Activated naive CD4-positive, alpha-beta T cell (primary cell): Measurements from ENCODE around the gene DNAJC15.
"Not testable (repeated sequence)": the region's sequence is repeated elsewhere in the genome, so short reads cannot be mapped to it uniquely, and the experiment has no call there.

Experiments
- DNase-seq, 4 experiments: peaks; one replicate each; lab custom pipeline; 2025; lab: John Stamatoyannopoulos, UW

DNAJC15 gene

GRCh38 chr13:43005460-43006236 is 17.7 kb upstream of the DNAJC15 start:
- no peak for DNase-seq

- no peak for DNase-seq
Measured at GRCh38 chr13:43006893-43007631, 16.3 kb upstream of the DNAJC15 start.

DNA sequence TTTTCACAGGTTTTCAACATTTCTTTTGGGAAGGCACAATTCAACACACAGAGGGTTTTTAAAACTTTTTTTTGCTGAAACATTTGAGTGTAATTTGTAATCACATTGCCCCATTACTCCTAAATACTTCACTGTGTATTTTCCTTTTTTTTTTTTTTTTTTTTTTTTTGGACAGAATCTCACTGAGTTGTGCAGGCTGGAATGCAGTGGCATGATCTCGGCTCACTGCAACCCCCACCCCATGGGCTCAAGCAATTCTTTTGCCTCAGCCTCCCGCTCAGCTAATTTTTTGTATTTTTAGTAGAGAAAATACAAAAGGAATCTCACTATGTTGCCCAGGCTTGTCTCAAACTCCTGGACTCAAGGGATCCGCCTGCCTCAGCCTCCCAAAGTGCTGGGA is 14.8 kb upstream of the DNAJC15 start:
- DNase-seq: no peak

DNA sequence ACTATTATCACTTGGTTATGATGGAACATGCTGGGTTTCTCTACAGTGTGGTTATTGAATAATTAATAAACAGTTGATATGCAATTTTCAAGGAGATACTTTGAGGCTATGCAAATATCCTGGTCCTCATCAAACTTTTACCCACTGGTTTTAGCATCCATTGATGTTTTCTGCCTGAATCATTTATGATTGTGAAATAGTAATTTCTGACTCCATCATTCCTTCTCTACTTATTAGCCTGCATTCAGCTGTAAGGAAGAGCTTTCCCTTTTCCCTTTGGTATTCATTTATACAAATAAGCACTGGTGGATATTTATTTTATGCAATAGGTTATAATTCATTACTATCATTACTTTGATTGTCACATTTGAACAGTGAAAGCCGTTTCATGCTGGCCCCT is 13.9 kb upstream of the DNAJC15 start:
- DNase-seq: no peak

- DNase-seq: no peak
Measured at GRCh38 chr13:43014162-43014561, 9.2 kb upstream of the DNAJC15 start.

DNA sequence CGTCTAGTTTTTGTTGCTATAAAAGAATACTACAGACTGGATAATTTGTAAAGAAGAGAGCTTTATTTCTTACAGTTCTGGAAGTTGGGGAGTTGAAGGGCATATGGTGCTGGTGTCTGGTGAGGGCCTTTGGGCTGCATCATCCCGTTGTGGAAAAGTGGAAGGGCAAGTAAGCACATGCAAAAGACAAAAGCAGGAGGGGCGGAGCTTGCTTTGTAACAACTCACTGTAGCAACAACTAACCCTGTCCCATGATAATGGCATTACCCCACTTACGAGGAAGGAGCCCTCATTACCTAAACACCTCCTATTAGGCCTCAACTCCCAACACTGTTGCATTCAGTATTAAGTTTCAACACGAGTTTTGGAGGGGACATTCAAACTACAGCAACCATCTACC is 7.2 kb upstream of the DNAJC15 start:
- no peak for DNase-seq

DNA sequence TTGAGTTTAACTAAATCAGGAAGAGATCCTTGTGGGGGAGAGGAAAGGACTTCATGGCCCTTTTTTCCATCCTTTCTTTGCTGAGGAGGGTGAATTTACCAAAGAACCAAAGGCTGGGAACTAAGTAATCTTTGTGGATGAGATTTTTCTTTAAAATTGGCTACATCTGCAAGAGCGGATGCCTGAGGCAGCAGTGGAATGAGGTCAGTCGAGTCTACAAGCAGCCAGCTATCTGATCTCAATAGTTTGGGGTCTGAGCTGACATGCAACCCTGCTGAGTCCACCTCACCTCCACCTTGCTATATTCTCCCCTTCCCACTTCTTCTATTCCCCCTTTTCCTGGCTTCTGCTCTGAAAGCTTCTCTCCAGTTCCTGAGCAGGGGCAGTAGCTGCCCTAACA is 3.6 kb upstream of the DNAJC15 start:
- DNase-seq: no peak

- no peak for DNase-seq
Measured at GRCh38 chr13:43020794-43021193, 2.6 kb upstream of the DNAJC15 start.

GRCh38 chr13:43021926-43022670 is 1.3 kb upstream of the DNAJC15 start:
- no peak for DNase-seq

DNA sequence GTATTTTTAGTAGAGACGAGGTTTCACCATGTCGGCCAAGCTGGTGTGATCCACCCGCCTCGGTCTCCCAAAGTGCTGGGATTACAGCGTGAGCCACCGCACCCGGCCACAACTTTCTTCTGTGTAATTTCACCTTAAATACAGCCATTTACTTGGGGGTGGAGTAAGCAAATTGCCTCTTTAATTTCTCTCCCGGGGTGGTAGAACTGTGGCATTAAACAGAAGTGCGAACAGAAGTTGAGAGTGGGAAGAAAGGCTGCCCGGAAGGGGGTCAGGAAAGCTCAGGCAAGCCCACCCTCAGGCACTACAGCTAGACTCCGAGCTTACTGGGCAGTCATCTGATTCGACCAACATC is 475 bp upstream of the DNAJC15 start:
- no peak for DNase-seq

- DNase-seq: no peak
Measured at GRCh38 chr13:43026262-43026661, 2.9 kb downstream of the DNAJC15 start.

GRCh38 chr13:43030548-43030947 is 7.2 kb downstream of the DNAJC15 start:
- DNase-seq: no peak

- DNase-seq: no peak
Measured at GRCh38 chr13:43031881-43032280, 8.5 kb downstream of the DNAJC15 start.

GRCh38 chr13:43033038-43033437 is 9.7 kb downstream of the DNAJC15 start:
- no peak for DNase-seq

DNA sequence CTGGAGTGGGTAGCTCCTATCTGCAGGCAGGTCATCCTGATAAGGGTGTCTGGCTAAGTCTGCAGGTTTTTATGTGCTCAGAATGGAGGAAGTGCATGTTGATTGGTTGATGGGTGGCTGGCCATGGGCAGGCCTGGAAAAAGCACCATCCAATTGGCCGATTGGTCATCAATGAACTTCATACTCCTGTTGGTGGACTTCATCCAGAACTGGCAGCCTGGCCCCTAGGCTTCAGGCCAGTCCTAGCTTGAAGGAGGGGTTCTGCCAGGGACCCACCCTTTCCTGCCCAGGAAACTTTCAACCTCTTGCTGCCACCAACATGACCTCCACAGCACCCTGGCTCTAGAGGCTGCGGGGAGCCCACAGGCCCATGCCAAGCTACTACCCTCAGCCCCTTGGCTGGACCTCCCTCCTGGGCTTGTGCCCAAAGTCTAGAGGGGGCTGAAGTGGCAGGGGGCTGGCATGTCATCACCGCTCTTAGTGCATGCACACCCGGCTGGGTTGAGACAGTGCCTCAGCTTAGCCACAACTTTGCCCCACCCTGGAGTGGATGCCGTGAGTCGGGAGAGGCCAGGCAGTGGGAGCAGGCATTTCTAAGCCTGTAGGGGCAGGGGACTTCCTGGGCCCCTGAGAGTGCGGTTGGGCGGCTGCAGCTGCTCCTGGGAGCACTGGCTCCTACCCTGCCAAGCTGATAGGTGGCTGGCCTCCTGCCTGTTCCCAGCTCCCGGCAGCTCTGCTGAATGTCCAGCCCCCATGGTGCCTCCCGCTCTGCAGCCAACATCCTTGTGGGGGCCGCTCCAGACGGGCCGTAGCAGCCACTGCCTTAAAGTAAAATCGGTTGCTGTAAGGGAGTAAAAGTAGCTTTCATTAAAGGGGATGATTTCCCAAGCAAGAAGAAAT is 13.2 kb downstream of the DNAJC15 start:
- DNase-seq: no peak

DNA sequence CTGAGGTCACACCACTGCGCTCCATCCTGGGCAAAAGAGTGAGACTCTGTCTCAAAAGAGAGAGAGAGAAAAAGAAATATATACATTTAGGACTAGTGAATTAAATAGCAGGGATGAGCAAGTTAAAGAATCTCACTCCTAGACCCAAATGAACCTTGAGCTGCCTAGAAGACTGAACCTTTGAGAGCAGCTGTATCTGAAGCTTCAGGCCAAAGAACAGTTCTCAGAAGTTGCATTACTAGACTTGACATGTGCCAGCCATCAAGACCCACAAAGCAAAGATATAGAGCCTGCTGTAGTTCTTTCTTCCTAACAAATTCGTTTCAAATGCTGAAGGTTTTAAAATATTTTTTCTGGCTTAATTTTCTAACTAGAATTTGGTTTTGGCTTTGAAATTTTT is 16.6 kb downstream of the DNAJC15 start:
- no peak for DNase-seq

DNA sequence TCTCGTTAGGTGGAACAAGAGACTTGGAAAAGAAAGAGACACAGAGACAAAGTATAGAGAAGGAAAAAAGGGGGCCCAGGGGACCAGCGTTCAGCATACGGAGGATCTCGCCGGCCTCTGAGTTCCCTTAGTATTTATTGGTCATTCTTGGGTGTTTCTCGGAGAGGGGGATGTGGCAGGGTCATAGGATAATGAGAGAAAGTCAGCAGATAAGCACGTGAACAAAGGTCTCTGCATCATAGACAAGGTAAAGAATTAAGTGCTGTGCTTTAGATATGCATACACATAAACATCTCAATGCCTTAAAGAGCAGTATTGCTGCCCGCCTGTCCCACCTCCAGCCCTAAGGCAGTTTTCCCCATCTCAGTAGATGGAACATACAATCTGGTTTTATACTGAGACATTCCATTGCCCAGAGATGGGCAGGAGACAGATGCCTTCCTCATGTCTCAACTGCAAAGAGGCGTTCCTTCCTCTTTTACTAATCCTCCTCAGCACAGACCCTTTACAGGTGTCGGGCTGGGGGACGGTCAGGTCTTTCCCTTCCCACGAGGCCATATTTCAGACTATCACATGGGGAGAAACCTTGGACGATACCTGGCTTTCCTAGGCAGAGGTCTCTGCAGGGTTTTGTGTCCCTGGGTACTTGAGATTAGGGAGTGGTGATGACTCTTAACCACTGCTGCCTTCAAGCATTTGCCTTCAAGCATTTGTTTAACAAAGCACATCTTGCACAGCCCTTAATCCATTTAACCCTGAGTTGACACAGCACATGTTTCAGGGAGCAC is 17.4 kb downstream of the DNAJC15 start:
- not testable (repeated sequence) for DNase-seq

DNA sequence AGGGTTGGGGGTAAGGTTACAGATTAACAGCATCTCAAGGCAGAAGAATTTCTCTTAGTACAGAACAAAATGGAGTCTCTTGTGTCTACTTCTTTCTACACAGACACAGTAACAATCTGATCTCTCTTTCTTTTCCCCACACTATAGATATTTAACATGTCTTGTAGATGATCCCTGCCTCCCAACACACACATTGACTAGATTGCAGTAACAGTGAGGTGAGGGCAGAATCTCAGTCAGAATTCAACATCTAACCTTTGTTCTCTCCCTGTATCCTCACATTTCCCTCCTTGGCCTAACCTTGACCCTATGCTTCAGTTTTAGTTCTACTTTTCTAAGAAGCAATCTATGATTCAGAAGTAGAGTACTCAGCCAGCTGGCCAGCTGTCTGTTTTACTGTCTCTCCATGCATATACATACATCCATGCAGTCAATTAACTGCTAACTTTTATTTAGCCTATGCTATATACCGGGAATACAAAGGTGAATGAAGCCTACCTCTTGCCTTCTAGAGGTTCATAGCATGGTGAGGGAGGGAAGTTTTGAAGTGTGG is 18.1 kb downstream of the DNAJC15 start:
- no peak for DNase-seq

DNA sequence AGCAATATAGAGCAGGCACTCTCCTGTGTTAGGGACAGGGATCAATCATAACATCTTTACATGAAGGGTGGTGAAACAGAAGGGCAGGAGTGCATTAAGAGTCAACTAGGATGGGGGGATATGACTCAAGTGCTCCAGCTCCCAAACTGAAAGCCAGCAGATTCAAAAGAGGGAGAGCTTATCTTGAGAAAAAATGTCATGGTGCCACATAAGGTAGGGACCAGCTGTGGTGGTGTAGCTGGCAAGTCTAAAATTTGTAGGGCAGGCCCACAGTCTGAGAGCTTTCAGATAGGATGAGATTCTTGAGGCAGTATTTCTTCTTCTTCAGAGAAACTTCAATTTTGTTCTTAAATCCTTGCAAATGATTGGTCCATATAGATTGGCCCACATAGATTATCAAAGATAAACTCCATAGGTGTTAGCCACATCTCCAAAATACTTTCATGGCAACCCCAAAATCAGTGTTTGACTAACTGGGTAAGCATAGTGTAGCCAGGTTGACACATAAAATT is 19.1 kb downstream of the DNAJC15 start:
- DNase-seq: no peak

DNA sequence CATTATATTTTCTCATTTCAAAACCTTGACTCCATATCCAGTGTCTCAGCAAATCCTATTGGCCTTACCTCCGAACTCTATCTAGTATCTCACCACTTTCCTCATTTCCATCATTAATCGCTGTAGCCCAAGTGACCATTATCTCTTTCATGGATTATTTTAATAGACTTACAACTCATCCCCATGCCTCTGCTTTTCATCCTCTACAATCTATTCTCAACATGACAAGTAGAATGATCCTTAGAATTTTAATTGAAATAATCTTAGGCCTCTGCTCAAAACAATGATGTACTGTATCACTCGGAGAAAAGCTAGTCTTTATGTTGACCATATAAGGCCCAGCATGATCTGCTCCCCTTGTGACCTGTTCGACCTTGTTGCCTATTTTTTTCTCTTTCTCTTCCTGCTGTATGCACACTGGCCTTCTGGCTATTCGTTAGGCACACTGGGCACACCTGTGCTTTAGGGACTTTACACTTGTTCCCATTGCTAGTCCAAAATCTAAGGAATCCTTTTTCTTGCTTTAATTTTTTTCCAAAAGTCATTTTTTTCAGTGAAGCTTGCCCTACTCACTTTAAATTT is 21.4 kb downstream of the DNAJC15 start:
- no peak for DNase-seq
